Measurements from ENCODE around the gene TMEM184A. TPM values are rescaled to one million over a fixed set of nuclear protein-coding genes. Genes with fewer than 3 reads are reported as not detected.

The TMEM184A gene
- total and polyA plus RNA-seq, 2 donors (not counting 1 experiment from before 2014, with no cell fraction given), result not detected

DNA sequence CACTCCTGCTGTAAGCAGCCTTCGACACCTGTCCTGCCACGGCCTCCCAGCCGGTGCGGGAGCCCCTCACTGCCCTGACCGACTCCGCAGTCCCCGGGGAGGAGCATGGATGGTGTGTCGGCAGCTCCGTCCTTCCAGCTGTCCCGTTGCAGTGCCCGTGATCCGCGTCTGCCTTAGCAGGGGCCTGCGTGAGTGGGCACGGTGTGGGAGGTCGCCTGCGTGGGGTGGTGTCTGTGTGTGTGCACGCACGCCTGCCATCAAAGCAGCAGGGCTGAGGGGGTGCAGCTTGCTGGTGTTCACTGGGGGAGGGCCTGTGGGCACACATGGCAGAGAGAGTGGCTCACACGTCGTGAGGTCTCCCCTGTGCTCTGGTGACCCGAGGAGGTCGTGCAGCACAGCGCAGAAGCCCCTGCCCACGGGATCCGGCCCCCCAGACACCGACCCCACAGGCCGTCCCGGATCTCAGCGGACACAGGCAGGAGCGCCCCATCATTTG lies 15.2 kb downstream of the TMEM184A start:
- POLR2A ChIA-PET, result no interaction called here
- Mint-ChIP-seq H3K4me1 (peaks cover 1% of the 10 kb centered on the region), H3K4me3 (no peak overlapping the region), H3K9me3 (ENCODE audit: insufficient read depth) (no peaks in the 10 kb centered on the region), H3K27me3 (no peaks in the 10 kb centered on the region), H3K27ac (peak overlapping the region; percentile 15)
- Histone ChIP-seq H3K9ac (ENCODE audit: low read length) (no peak overlapping the region), H3K4me1 (ENCODE audit: control insufficient read depth in 2 of 2, insufficient read depth in 2 of 2, low read length in 2 of 2) (no peaks in the 10 kb centered on the region), H3K27ac (ENCODE audit: low read length in 2 of 2) (no peak overlapping the region), H2AFZ (ENCODE audit: insufficient read depth, low read depth, low read length, poor library complexity, severe bottlenecking) (no peak overlapping the region), H3K27me3 (replicated peaks in 1 of 4; ENCODE audit: control extremely low read depth in 1 of 4, control insufficient read depth in 3 of 4, insufficient read depth in 4 of 4, low read length in 3 of 4) (no peaks in the 10 kb centered on the region), H3K36me3 (replicated peaks in 1 of 2; ENCODE audit: control extremely low read depth in 1 of 2, control insufficient read depth in 1 of 2, extremely low read depth in 1 of 2, insufficient read depth in 2 of 2, low read length in 1 of 2) (peaks cover 0 to 44% of the 10 kb centered on the region in 2 experiments), H3K9me3 (ENCODE audit: control extremely low read depth in 1 of 3, control insufficient read depth in 2 of 3, insufficient read depth in 1 of 3, low read length in 2 of 3) (no peaks in the 10 kb centered on the region), H3K79me2 (ENCODE audit: control insufficient read depth, insufficient read depth, low read length) (peaks cover 20% of the 10 kb centered on the region), H3K4me2 (replicated peaks; ENCODE audit: low read depth, low read length, poor library complexity, severe bottlenecking) (no peak overlapping the region), H3K4me3 (ENCODE audit: control extremely low read depth in 1 of 5, extremely low read depth in 1 of 5, insufficient read depth in 1 of 5, low read depth in 2 of 5, low read length in 4 of 5) (no peak overlapping the region), H4K20me1 (ENCODE audit: control insufficient read depth, insufficient read depth, low read length, poor library complexity, severe bottlenecking) (peaks cover 73% of the 10 kb centered on the region)
- intact Hi-C loops (cut with micrococcal nuclease), result no loop called here
- CTCF ChIA-PET, result interaction anchor here (0.8 kb wide), 1 partner anchor 58 kb away, joined by 3 read pairs; no protein-coding TSS in a partner anchor
- WGBS (ENCODE audit: insufficient coverage), result 95% methylated on average over 31 of the region's 31 CpGs
- DNase-seq (no peak), ATAC-seq (ENCODE audit: low read depth) (no peak)
- TF ChIP-seq EZH2 (IDR thresholded peaks at IDR 0.05; ENCODE audit: borderline replicate concordance, insufficient read depth, low read depth, low read length, poor library complexity, severe bottlenecking) (no peak), CTCF (IDR thresholded peaks at IDR 0.05) (no peak)

- Histone ChIP-seq H3K36me3 (replicated peaks in 1 of 2; ENCODE audit: control extremely low read depth in 1 of 2, control insufficient read depth in 1 of 2, extremely low read depth in 1 of 2, insufficient read depth in 2 of 2, low read length in 1 of 2) (peaks cover 0 to 44% of the 10 kb centered on the region in 2 experiments), H3K9me3 (ENCODE audit: control extremely low read depth in 1 of 3, control insufficient read depth in 2 of 3, insufficient read depth in 1 of 3, low read length in 2 of 3) (no peaks in the 10 kb centered on the region), H3K79me2 (ENCODE audit: control insufficient read depth, insufficient read depth, low read length) (peaks cover 27% of the 10 kb centered on the region), H3K9ac (ENCODE audit: low read length) (no peak overlapping the region), H3K4me3 (ENCODE audit: control extremely low read depth in 1 of 5, extremely low read depth in 1 of 5, insufficient read depth in 1 of 5, low read depth in 2 of 5, low read length in 4 of 5) (no peak overlapping the region), H2AFZ (ENCODE audit: insufficient read depth, low read depth, low read length, poor library complexity, severe bottlenecking) (no peak overlapping the region), H4K20me1 (ENCODE audit: control insufficient read depth, insufficient read depth, low read length, poor library complexity, severe bottlenecking) (peaks cover 80% of the 10 kb centered on the region), H3K4me2 (replicated peaks; ENCODE audit: low read depth, low read length, poor library complexity, severe bottlenecking) (no peak overlapping the region), H3K27me3 (replicated peaks in 1 of 4; ENCODE audit: control extremely low read depth in 1 of 4, control insufficient read depth in 3 of 4, insufficient read depth in 4 of 4, low read length in 3 of 4) (no peaks in the 10 kb centered on the region), H3K4me1 (ENCODE audit: control insufficient read depth in 2 of 2, insufficient read depth in 2 of 2, low read length in 2 of 2) (no peaks in the 10 kb centered on the region), H3K27ac (ENCODE audit: low read length in 2 of 2) (no peak overlapping the region)
- ChIA-PET POLR2A (no interaction called here), CTCF (no interaction called here)
- Mint-ChIP-seq H3K4me3 (no peak overlapping the region), H3K4me1 (peaks cover 1% of the 10 kb centered on the region), H3K9me3 (ENCODE audit: insufficient read depth) (no peaks in the 10 kb centered on the region), H3K27ac (no peak overlapping the region), H3K27me3 (no peaks in the 10 kb centered on the region)
- intact Hi-C loops (cut with micrococcal nuclease), result no loop called here
- no peak for DNase-seq
- no peak for ATAC-seq (ENCODE audit: low read depth)
- 97% methylated on average over 67 of the region's 73 CpGs for WGBS (ENCODE audit: insufficient coverage)
- no peak for TF ChIP-seq EZH2 (IDR thresholded peaks at IDR 0.05; ENCODE audit: borderline replicate concordance, insufficient read depth, low read depth, low read length, poor library complexity, severe bottlenecking)
- no peak for TF ChIP-seq CTCF (IDR thresholded peaks at IDR 0.05)
These were observed 15.9 kb downstream of the TMEM184A start for GRCh38 chr7:1539882-1540775.

All from B cell (primary cell).